GM19324 (cell line): ENCODE data around the gene CHRM4.
"Not testable (repeated sequence)": the region's sequence is repeated elsewhere in the genome, so short reads cannot be mapped to it uniquely, and the experiment has no call there.

ENCODE experiments used
- ATAC-seq: cut with Tn5 transposase; IDR thresholded peaks from one replicate; pipeline ENCODE4 v1.9.1; 2021; ENCODE audit warnings: mild to moderate bottlenecking, moderate library complexity; ENCODE audit not compliant: unreplicated experiment, low FRiP score

Gene CHRM4

DNA sequence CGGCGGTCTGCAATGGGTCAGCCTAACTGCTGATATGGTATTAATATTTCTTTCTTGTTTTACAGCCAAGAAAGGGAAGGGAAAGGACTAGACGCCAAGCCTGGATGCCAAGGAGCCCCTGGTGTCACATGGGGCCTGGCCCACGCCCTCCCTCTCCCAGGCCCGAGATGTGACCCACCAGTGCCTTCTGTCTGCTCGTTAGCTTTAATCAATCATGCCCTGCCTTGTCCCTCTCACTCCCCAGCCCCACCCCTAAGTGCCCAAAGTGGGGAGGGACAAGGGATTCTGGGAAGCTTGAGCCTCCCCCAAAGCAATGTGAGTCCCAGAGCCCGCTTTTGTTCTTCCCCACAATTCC is 8.2 kb downstream of the CHRM4 start:
- no peak for ATAC-seq

DNA sequence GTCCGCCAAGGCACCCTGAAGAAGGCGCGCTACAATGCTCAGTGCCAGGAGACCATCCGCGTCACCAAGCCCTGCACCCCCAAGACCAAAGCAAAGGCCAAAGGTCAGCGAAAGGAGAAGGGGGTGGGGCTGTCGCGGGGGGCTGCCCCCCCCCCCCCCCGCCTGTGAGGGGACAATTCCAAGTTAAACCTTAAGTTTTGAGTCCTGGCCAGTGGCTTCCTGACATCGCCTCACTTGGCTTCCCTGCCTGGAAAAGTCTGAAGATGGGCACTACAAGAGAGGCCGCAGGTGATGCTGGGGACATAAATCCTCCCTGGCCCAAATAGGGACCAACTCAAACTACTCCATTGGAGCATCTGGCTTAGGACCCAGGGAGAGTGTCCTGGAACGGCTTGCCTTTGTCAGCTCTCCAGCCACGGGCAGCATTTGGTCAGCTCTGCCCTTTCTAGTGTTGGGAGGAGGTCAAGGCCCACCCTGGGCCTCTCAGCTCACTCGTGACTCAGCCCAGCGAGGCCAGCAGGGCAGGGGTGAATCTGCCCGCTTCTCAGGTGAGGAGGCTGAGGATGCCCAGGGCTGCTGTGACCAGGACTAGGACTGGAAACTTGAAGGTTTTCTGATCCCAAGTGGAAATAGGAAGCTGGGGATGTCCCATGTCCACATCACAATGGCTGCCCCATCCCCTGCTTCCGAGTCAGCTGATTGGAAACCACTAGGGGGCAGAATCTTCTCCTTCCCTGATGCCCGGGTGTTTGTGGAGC is 8.8 kb downstream of the CHRM4 start:
- ATAC-seq = no peak

DNA sequence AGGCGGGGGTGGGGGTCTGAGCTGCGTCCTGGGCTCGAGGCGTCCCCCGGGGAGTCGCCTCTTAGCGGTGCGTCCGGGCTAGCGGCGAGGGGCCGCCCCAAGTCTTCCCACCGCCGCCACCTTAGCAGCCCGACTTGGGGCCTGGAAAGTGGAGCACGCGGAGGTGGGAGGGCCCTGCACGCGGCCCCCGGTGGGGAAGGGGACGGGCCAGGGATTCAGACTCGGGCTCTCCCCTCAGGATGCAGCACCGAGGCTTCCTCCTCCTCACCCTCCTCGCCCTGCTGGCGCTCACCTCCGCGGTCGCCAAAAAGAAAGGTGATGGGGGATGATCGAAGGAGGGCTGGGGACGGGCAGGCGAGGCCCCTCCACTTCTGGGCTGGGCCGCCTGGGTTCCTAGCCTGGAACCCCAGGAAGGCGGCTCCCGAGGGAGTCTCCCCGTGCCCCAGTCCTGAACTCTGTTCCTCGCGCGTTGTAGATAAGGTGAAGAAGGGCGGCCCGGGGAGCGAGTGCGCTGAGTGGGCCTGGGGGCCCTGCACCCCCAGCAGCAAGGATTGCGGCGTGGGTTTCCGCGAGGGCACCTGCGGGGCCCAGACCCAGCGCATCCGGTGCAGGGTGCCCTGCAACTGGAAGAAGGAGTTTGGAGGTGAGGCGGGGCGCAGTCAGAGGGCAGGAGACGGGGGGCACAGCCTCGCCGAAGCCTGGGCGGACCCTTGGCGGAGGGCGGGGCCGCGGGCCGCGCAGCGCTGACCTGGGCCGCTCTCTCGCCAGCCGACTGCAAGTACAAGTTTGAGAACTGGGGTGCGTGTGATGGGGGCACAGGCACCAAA is 9.5 kb downstream of the CHRM4 start:
- ATAC-seq = no peak

DNA sequence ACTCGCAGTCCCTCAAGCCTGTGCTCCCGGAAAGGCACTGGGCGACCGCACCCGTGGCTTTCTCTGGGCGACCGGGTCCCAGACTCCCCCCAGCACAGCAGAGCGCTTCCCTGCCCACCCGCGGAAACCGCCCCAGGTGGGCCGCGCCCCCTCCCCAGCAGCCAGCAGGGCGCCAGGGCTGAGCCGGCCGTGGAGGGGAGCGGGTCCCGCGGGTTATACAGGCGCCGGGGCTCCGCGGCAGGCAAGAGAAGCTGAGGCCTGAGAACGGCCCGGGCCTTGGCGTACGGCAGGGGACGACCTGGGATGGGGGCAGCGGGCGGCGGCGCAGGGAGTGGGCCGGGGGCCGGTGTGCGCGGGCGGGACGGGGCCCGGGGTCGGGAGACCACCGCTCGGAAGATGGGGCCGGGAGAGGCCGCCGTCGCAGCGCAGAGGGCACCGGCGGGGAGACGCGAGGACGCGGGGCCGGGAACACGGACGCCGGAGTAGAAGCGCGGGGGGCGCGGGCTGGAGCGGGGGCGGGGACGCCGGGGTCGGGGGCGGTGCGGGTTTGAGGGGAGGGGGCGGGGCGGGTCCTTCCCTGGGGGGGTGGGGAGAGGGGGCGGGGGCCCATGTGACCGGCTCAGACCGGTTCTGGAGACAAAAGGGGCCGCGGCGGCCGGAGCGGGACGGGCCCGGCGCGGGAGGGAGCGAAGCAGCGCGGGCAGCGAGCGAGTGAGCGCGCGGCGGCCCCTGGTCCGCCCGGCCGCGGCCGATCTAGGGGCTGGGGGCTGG is 10.3 kb downstream of the CHRM4 start, which contains the start of gene MDK:
MDK (plus strand) TSS at position 622 of the 771 bp plus-strand sequence. CDS start 389 bp downstream, outside the sequence.
- no peak for ATAC-seq

DNA sequence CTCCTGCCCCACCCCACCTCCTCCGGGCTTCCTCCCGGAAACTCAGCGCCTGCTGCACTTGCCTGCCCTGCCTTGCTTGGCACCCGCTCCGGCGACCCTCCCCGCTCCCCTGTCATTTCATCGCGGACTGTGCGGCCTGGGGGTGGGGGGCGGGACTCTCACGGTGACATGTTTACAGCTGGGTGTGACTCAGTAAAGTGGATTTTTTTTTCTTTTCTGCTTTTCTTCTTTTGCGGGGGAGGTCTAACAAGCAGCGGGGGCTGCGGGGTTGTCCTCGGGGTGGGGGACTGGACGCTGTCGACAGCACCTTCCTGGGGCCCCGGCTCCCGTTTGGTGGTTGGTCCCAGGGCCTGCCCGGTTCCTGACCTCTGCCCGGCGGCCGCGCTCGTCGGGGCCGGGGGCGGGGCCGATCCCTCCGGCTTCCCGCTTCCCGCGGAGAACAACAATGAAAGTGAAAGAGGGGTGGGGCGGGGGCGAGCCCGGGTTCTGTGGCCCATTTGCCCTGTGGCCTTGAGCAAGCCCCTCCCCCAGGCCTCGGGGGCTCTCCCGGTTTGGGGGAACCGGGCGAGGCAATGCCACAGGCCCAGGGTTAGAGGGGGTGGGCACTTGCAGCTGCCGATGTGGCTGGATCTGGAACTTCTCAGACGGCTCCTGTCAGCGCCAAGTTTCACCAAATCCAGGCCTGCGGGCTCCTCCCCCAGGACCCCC is 11.1 kb downstream of the CHRM4 start:
- no peak for ATAC-seq

DNA sequence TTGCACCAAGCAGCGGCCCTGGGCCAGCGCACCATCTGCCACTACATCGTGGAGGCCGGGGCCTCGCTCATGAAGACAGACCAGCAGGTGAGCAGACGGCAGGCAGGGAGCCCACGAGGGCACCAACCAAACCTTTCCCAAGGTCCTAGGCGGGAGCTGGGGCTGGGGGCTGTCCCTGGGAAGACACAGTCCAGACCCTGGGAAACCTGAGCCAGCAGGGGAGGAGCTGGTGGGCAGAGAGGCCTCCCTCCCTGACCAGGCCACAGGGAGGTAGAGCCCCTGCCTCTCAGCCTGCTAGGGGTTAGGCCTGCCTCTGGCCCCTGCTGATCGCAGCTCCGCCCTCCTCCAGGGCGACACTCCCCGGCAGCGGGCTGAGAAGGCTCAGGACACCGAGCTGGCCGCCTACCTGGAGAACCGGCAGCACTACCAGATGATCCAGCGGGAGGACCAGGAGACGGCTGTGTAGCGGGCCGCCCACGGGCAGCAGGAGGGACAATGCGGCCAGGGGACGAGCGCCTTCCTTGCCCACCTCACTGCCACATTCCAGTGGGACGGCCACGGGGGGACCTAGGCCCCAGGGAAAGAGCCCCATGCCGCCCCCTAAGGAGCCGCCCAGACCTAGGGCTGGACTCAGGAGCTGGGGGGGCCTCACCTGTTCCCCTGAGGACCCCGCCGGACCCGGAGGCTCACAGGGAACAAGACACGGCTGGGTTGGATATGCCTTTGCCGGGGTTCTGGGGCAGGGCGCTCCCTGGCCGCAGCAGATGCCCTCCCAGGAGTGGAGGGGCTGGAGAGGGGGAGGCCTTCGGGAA is 11.9 kb downstream of the CHRM4 start:
- not testable (repeated sequence) for ATAC-seq

DNA sequence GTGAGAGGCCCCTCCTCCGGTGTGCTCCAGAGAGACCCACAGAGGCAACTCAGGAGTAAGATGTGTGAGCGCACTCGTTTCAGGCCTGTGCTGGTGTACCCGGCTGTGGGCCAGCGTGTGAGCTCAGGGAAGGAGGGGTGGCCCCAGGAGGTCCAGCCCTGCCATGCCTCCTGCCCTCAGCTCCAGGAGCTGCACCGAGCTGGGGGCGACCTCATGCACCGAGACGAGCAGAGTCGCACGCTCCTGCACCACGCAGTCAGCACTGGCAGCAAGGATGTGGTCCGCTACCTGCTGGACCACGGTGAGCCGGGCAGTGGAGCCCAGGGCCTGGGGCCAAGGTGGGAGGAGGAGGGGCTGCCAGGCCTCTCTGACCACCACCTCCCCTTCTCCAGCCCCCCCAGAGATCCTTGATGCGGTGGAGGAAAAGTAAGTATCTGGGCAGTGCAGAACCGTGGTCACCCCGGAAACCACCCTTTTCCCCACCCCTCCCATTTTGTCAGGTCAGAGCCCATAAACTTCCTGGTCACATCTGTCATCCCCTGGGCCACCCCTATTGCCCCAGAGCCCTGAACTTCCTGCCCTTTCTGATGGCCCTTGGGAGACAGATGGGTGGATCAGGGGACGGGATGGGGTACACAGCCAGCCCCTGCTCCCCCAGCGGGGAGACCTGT is 12.6 kb downstream of the CHRM4 start:
- no peak for ATAC-seq

DNA sequence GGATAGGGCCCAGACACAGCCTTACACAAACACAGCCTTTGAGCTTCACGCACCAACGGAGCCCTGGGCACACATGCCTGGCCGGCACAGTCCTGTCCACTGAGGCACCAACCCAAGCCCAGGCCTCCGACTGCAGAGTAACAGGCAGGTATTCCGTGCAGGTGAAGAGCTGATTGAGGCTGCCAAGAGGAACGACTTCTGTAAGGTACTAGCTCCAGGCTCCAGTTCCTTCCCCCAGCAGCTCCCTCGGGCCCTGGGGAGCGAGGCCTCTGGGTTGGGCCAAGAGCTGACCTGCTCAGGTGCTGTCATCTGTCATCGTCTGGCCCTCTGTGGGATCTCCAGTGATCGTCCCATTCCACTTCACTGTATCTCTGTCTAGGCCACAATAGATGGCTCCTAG is 13.3 kb downstream of the CHRM4 start:
- ATAC-seq = no peak

DNA sequence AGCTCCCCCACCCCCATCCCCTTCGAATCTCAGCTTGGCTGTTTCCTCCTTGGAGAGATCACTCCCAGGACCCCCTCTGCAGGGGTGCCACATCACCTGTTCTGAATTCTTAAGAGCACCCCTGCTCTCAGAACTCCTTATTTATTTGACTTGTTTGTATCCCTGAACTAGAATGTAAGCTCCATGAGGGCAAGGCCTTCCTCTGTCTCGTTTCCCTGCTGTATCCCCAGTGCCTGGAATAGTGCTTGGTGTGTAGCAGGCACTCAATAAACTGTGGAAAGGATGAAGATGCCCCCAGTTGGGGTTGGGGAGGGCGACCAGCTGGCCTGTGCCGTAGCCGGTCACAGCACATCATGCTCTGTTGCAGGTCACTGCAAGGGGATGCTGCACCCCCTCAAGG is 13.7 kb downstream of the CHRM4 start:
- ATAC-seq = no peak

DNA sequence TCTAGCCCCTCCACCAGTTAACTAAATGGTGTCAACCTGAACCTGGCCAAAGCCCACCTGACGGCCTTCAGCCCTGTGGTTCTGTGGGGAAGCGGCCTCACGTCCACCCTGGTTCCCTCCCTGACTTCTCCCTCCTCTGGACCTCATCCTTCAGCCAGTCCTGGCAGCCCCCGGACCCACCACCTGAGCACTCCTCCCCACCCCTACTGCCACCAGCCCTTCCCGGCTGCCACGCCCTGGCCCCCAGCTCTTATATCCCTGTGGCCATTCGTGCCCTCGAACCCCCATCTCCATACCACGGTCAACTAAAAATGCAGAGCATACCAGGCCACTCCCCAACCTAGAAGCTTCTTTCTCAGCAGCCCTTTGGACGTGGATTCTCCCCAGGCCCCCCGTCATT is 14.3 kb downstream of the CHRM4 start:
- no peak for ATAC-seq

DNA sequence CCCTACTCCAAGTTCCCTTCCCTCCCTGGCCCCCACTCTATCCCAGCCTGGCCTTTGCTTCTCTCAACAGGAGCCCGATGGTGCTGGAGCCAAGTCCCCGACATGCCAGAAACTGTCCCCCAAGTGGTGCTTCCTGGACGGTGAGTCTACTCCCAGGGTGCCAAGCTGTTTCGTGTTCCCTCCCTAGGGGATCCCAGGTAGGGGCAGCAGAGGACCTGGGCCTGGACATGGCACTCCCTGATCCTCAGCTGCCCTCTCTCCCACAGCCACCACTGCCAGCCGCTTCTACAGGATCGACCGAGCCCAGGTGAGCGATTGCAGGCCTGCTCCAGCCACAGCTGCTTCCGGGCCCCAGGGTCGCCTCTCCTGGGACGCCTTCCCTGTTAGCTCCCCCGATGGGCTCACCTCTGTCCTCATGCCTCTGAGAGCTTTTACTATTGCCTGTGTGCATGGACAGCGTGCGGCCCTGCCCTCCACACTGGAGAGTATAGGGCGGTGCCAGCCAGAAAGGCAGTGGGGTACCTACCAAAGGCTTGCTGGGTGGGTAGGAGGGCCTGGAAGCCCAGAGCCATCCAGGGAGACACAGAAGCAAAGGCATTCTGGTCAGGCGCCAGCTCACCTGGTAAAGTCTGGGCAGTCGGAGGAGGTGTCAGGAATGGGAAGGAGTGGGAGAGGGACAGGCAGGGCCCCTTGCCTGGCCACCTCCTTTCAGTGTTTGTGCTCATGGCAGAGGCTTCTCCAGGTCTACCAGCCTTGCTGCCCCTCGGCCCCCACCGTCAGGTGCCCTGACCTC is 15.1 kb downstream of the CHRM4 start:
- ATAC-seq = no peak

DNA sequence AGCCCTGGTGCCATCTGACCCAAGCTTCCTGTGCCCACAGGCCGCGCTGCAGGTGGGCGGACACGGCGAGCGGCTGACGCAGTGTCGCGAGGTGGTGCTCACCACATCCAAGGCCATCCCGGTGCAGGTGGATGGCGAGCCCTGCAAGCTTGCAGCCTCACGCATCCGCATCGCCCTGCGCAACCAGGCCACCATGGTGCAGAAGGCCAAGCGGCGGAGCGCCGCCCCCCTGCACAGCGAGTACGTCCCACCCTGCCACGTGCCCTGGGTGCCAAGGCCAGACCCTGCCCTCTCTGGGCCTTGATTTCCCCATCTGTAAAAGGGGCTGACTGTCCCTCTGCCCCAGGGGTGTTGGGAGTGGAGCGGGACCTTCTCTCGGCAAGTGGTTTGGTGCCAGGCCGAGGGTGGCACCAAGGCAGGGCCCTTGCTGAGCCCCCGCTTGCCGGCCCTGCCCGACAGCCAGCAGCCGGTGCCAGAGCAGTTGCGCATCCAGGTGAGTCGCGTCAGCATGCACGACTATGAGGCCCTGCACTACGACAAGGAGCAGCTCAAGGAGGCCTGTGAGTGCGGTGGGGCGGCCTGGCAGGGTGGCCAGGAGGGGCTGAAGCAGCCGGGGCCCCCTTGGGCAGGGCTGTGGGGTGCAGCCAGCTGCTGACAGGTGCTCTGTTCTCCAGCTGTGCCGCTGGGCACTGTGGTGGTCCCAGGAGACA is 16.0 kb downstream of the CHRM4 start:
- ATAC-seq = no peak

DNA sequence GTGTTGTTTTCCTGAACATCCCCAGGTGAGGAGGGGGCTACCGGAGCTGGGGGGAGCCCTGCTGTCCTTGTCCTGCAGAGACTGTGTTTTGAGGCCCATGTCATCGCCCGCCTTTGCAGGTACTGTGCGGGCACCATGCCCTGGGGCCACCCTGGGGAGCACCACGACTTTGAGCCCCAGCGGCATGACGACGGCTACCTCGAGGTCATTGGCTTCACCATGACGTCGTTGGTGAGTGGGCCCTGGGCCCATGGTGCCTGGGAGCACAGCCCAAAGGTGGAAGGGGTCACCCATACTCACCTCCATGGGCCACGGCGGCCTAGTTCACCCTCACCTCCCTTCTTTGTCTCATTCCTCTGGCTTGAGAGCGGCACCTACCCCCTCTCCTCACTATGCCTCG is 16.8 kb downstream of the CHRM4 start:
- no peak for ATAC-seq

DNA sequence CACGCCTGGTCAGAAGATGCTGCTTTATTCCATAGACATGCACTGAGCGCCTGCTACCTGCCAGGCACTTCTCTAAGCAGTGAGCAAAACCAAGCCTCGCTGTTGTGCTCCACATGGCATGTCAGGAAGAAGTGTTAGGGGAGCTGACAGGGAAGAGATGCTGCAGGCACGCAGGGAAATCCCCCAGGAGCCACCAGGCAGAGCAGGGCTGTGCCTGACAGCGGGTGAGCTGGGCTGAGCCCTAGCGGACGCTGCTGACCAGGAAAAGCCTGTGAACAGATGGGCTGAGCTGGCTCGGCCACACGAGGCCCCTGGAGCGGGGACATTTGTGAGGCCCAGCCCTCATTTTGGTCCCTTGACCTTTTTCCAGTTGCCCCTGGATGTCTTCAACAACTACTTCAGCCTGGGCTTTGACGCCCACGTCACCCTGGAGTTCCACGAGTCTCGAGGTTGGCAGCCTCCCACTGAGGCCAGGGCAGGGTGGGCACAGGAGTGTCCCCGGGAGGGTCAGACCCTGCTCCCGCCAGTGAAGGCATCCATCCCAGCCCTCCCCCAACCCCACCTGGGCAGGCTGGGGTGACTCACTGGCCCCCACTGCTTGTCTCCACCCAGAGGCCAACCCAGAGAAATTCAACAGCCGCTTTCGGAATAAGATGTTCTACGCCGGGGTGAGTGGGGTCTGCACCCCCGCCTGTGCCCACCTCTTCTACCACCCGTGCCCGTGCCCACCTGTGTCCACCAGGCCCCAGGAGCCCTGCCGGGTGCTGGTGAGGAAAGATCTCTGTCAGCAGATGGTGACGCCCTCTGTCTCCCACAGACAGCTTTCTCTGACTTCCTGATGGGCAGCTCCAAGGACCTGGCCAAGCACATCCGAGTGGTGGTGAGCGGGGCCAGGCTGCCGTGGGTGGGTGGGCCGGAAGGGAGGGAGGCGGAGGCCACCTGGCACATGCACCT is 17.5 kb downstream of the CHRM4 start:
- no peak for ATAC-seq

DNA sequence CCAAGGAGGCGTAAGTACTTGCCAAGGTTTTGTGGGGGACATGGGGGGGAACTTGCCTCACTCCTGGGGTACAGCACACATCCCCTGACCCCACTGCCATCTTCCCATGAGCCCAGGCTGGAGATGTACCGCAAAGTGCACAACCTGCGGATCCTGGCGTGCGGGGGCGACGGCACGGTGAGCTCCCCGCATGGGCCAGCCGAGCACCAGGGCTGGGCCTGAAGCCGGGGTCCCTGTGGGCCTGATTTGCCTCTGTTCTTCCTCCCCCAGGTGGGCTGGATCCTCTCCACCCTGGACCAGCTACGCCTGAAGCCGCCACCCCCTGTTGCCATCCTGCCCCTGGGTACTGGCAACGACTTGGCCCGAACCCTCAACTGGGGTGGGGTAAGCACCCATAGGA is 19.1 kb downstream of the CHRM4 start:
- not testable (repeated sequence) for ATAC-seq

DNA sequence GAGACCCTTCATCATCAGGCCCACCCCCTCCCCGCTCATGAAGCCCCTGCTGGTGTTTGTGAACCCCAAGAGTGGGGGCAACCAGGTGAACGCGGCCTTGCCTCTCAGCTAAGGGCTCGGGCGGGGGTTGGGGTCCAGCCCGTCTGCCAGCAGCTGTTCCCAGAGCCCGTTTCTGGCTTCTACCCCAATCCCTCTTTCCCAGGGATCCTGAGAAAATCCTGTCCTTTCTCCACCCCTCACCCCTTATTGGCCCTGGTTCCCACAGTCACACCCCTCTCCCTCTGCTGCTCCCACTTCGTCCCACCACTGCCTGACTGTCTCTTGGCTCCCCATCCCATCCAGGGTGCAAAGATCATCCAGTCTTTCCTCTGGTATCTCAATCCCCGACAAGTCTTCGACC is 19.5 kb downstream of the CHRM4 start:
- ATAC-seq = no peak

DNA sequence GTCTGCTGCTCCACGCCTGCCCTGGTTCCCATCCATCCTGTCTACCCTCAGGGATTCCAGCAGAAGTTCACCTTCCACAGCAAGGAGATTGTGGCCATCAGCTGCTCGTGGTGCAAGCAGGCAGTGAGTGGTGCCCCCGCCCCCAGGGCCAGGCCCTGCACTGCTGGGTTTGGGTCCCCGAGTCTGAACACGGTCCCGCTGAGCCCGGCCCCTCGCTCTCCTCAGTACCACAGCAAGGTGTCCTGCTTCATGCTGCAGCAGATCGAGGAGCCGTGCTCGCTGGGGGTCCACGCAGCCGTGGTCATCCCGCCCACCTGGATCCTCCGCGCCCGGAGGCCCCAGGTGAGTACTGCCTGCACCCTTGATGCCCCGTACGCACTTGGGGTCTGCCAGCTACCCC is 20.3 kb downstream of the CHRM4 start:
- ATAC-seq = not testable (repeated sequence)
